ENCODE results near the gene DOCK1. TPM values are rescaled to one million over a fixed set of nuclear protein-coding genes. Genes with fewer than 3 reads are reported as not detected.
"Not testable (repeated sequence)": the region's sequence is repeated elsewhere in the genome, so short reads cannot be mapped to it uniquely, and the experiment has no call there.

DOCK1 gene
- total RNA-seq, 1 donor from 2014 or later = 25.8 TPM

GRCh38 chr10:126933116-126933515 lies 27.9 kb downstream of the DOCK1 start:
- Histone ChIP-seq H3K9me3 (no peaks in the 10 kb centered on the region), H3K27ac (no peak overlapping the region), H3K36me3 (peaks cover 0 to 5% of the 10 kb centered on the region in 2 donors), H3K27me3 (no peaks in the 10 kb centered on the region), H3K4me1 (peaks cover 4 to 14% of the 10 kb centered on the region in 2 donors), H3K4me3 (no peak overlapping the region)
- no peak for TF ChIP-seq CTCF (IDR thresholded peaks at IDR 0.05)
- intact Hi-C loops (cut with DNase I) = no loop called here
- DNase-seq (ENCODE audit: low spot score in 2 of 2) = no peak

- no peak for DNase-seq (ENCODE audit: low spot score in 2 of 2)
- no peak for TF ChIP-seq CTCF (IDR thresholded peaks at IDR 0.05)
- no peak overlapping the region for H3K4me3 ChIP-seq
- H3K4me1 ChIP-seq = peaks cover under 1 to 12% of the 10 kb centered on the region in 2 donors
- no peak overlapping the region for H3K27ac ChIP-seq
- H3K27me3 ChIP-seq = no peaks in the 10 kb centered on the region
- no peaks in the 10 kb centered on the region for H3K36me3 ChIP-seq
- H3K9me3 ChIP-seq = no peaks in the 10 kb centered on the region
- intact Hi-C loops (cut with DNase I) = no loop called here
These were observed 30.2 kb downstream of the DOCK1 start for GRCh38 chr10:126935263-126935946.

GRCh38 chr10:126937026-126937425 lies 31.8 kb downstream of the DOCK1 start:
- H3K27me3 ChIP-seq = no peaks in the 10 kb centered on the region
- H3K36me3 ChIP-seq = no peaks in the 10 kb centered on the region
- H3K27ac ChIP-seq = no peak overlapping the region
- no peak for TF ChIP-seq CTCF (IDR thresholded peaks at IDR 0.05)
- intact Hi-C loops (cut with DNase I) = no loop called here
- no peak overlapping the region for H3K4me3 ChIP-seq
- peaks cover 0 to 4% of the 10 kb centered on the region in 2 donors for H3K4me1 ChIP-seq
- DNase-seq (ENCODE audit: low spot score in 2 of 2) = no peak
- no peaks in the 10 kb centered on the region for H3K9me3 ChIP-seq

- intact Hi-C loops (cut with DNase I); DNase-seq (ENCODE audit: low spot score in 2 of 2); H3K27me3 ChIP-seq; H3K36me3 ChIP-seq; H3K4me3 ChIP-seq; H3K9me3 ChIP-seq; H3K4me1 ChIP-seq; H3K27ac ChIP-seq: not testable (repeated sequence)
These were observed 32.9 kb downstream of the DOCK1 start for GRCh38 chr10:126938121-126938520.

GRCh38 chr10:126939706-126940105 lies 34.5 kb downstream of the DOCK1 start:
- no peak for DNase-seq (ENCODE audit: low spot score in 2 of 2)
- intact Hi-C loops (cut with DNase I) = no loop called here
- Histone ChIP-seq H3K27ac (no peak overlapping the region), H3K4me3 (no peak overlapping the region), H3K9me3 (no peaks in the 10 kb centered on the region), H3K4me1 (peaks cover 0 to 4% of the 10 kb centered on the region in 2 donors), H3K36me3 (no peaks in the 10 kb centered on the region), H3K27me3 (no peaks in the 10 kb centered on the region)
- no peak for TF ChIP-seq CTCF (IDR thresholded peaks at IDR 0.05)

GRCh38 chr10:126940670-126941310 lies 35.6 kb downstream of the DOCK1 start:
- Histone ChIP-seq H3K4me1 (no peaks in the 10 kb centered on the region), H3K27me3 (no peaks in the 10 kb centered on the region), H3K36me3 (no peaks in the 10 kb centered on the region), H3K27ac (no peak overlapping the region), H3K4me3 (no peak overlapping the region), H3K9me3 (no peaks in the 10 kb centered on the region)
- TF ChIP-seq CTCF (IDR thresholded peaks at IDR 0.05) = no peak
- intact Hi-C loops (cut with DNase I) = no loop called here
- no peak for DNase-seq (ENCODE audit: low spot score in 2 of 2)
